Activated CD4-positive, alpha-beta memory T cell treated with anti-CD3 and anti-CD28 coated beads for 36 hours (primary cell): ENCODE results near the gene HYCC2. TPM values are rescaled to one million over a fixed set of nuclear protein-coding genes. Genes with fewer than 3 reads are reported as not detected.

Experiments
- CTCF ChIA-PET: fragments of 350-600 bp; sonication (Branson Sonifier 250); formaldehyde crosslinking; loops from one replicate; lab custom pipeline; 2021; ENCODE audit warnings: antibody characterized with exemption, inconsistent platforms; lab: Charles Lee
- POLR2A ChIA-PET: fragments of 350-600 bp; sonication (Branson Sonifier 250); formaldehyde crosslinking; loops from one replicate; lab custom pipeline; 2021; ENCODE audit warnings: antibody characterized with exemption; lab: Charles Lee
- DNase-seq: peaks from one replicate; pipeline ENCODE4 v3.0.0-alpha.2; 2020
- H3K27ac Mint-ChIP-seq: one replicate; pipeline ENCODE4 v1.8.0; 2021; ENCODE audit warnings: mixed read lengths
- H3K27me3 Mint-ChIP-seq: one replicate; pipeline ENCODE4 v1.8.0; 2021; ENCODE audit warnings: mixed read lengths
- H3K36me3 Mint-ChIP-seq: one replicate; pipeline ENCODE4 v1.8.0; 2021; ENCODE audit warnings: mixed read lengths
- H3K4me1 Mint-ChIP-seq: one replicate; pipeline ENCODE4 v1.8.0; 2021; ENCODE audit warnings: low read depth, mixed read lengths
- H3K4me3 Mint-ChIP-seq: one replicate; pipeline ENCODE4 v1.8.0; 2021; ENCODE audit warnings: mild to moderate bottlenecking, mixed read lengths
- H3K9me3 Mint-ChIP-seq: one replicate; pipeline ENCODE4 v1.8.0; 2021; ENCODE audit warnings: mixed read lengths
- intact Hi-C: fragments of 100-400 bp; cut with micrococcal nuclease; formaldehyde crosslinking; loops from one replicate; pipeline ENCODE4 v1.15.1; 2023
- total RNA-seq, 2 experiments: library from RNA; stranded (reverse); gene quantifications; one replicate each; pipeline ENCODE4 v1.2.3, GENCODE V29; 2021

The HYCC2 gene
- total RNA-seq, 2 experiments from 2014 or later: 18.9 to 20.5 TPM

DNA sequence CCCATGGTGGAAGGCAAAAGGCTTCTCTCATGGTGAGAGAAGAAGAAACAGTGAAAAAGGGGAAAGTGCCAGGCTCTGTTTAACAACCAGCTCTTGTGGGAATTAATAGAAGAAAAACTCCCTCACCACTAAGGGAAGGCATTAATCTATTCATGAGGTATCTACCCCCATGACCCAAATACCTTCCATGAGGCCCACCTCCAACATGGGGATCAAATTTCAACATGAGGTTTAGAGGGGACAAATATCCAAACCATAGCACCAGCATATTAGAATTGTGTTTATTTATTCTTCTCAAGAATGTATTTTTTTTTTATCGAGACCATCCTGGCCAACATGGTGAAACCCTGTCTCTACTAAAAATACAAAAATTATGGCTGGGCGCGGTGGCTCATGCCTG lies 39.6 kb upstream of the HYCC2 start:
- Mint-ChIP-seq H3K9me3 (no peaks in the 10 kb centered on the region), H3K4me3 (no peak overlapping the region), H3K4me1 (peaks cover 13% of the 10 kb centered on the region), H3K27ac (no peak overlapping the region), H3K27me3 (no peaks in the 10 kb centered on the region), H3K36me3 (peaks cover 2% of the 10 kb centered on the region)
- intact Hi-C loops: loop anchor here (10.0 kb wide), 1 partner anchor 534 kb away; the partner anchor contains the start of gene TMEM237
- no peak for DNase-seq
- POLR2A ChIA-PET: interaction anchor here (1.1 kb wide), 1 partner anchor 247 kb away, joined by 3 read pairs; the partner anchor contains the start of gene CLK1
- CTCF ChIA-PET: interaction anchor here (0.6 to 1.6 kb wide), 2 partner anchors 103 to 121 kb away, joined by 3 read pairs; no protein-coding TSS in a partner anchor

- intact Hi-C loops: loop anchor here (10.0 kb wide), 1 partner anchor 534 kb away; the partner anchor contains the start of gene TMEM237
- Mint-ChIP-seq H3K9me3 (no peaks in the 10 kb centered on the region), H3K36me3 (peaks cover 2% of the 10 kb centered on the region), H3K4me3 (no peak overlapping the region), H3K27me3 (no peaks in the 10 kb centered on the region), H3K27ac (no peak overlapping the region), H3K4me1 (peaks cover 12% of the 10 kb centered on the region)
- DNase-seq: no peak
- ChIA-PET POLR2A (interaction anchor here (1.1 kb wide), 1 partner anchor 246 kb away, joined by 3 read pairs; the partner anchor contains the start of gene CLK1), CTCF (interaction anchor here (1.6 kb wide), 1 partner anchor 122 kb away, joined by 3 read pairs; no protein-coding TSS in a partner anchor)
These were observed 39.1 kb upstream of the HYCC2 start for GRCh38 chr2:201110615-201111014.

- Mint-ChIP-seq H3K4me3 (no peak overlapping the region), H3K27me3 (no peaks in the 10 kb centered on the region), H3K9me3 (no peaks in the 10 kb centered on the region), H3K4me1 (no peaks in the 10 kb centered on the region), H3K27ac (no peak overlapping the region), H3K36me3 (no peaks in the 10 kb centered on the region)
- CTCF ChIA-PET: interaction anchor here (0.7 kb wide), 1 partner anchor 42 kb away, joined by 4 read pairs; no protein-coding TSS in a partner anchor
- DNase-seq: no peak
- intact Hi-C loops: no loop called here
- POLR2A ChIA-PET: no interaction called here
These were observed 37.7 kb upstream of the HYCC2 start for GRCh38 chr2:201109186-201109585.

DNA sequence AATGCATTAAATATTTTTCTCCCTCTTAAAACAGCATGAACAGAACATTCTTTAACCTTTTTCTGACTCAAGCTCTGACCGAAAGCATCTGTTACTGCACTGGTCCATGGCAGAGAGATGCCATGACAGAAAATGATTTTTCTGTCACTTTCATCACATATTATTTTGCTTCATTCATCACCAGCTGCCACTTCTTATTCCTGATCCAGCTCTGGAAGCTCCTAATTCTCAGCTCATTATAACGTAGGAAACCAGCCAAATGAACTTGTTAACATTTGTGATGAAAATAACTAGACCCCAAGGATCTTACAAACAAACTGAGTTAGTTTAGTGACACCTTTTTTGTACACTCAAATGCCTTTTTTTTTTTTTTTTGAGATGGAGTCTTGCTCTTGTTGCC lies 36.9 kb upstream of the HYCC2 start:
- ChIA-PET POLR2A (no interaction called here), CTCF (interaction anchor here (1.2 to 1.4 kb wide), 2 partner anchors 24 to 50 kb away, joined by 3 to 6 read pairs; no protein-coding TSS in a partner anchor)
- H3K4me3 Mint-ChIP-seq: no peak overlapping the region

GRCh38 chr2:201107624-201108023 lies 36.2 kb upstream of the HYCC2 start:
- Mint-ChIP-seq H3K36me3 (no peaks in the 10 kb centered on the region), H3K9me3 (no peaks in the 10 kb centered on the region), H3K27ac (no peak overlapping the region), H3K4me1 (no peaks in the 10 kb centered on the region), H3K4me3 (no peak overlapping the region), H3K27me3 (no peaks in the 10 kb centered on the region)
- DNase-seq: no peak
- CTCF ChIA-PET: interaction anchor here (0.6 to 1.4 kb wide), 3 partner anchors 25 to 1472 kb away, joined by 3 to 6 read pairs (median 3); no protein-coding TSS in a partner anchor
- intact Hi-C loops: no loop called here
- POLR2A ChIA-PET: interaction anchor here (0.6 kb wide), 3 partner anchors 56 to 1372 kb away, joined by 3 to 8 read pairs (median 5); partner anchors contain the start of gene CLK1

More for the DNA sequence above, 36.9 kb upstream of the HYCC2 start:
- no peaks in the 10 kb centered on the region for H3K27me3 Mint-ChIP-seq
- H3K4me1 Mint-ChIP-seq: no peaks in the 10 kb centered on the region
- intact Hi-C loops: no loop called here
- H3K9me3 Mint-ChIP-seq: no peaks in the 10 kb centered on the region
- H3K27ac Mint-ChIP-seq: no peak overlapping the region
- no peak for DNase-seq
- H3K36me3 Mint-ChIP-seq: no peaks in the 10 kb centered on the region

DNA sequence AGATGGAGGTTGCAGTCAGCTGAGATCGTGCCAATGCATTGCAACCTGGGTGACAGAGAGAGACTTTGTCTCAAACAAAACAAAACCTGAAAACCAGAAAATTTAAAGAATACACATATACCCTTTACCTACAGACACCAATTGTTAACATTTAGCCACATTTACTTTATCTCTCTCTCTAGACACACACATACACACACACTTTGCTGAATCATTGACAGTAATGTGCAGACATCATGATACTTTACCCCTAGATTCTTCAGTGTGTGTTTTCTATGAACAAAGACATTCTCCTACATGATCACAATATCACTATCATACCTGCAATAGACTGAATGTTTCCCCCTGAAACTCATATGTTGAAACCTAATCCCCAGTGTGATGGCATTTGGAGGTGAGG lies 34.3 kb upstream of the HYCC2 start:
- no peaks in the 10 kb centered on the region for H3K9me3 Mint-ChIP-seq
- H3K27ac Mint-ChIP-seq: no peak overlapping the region
- ChIA-PET CTCF (interaction anchor here (1.2 kb wide), 1 partner anchor 103 kb away, joined by 3 read pairs; no protein-coding TSS in a partner anchor), POLR2A (no interaction called here)
- H3K4me3 Mint-ChIP-seq: no peak overlapping the region
- intact Hi-C loops: no loop called here
- H3K4me1 Mint-ChIP-seq: no peaks in the 10 kb centered on the region
- H3K36me3 Mint-ChIP-seq: no peaks in the 10 kb centered on the region
- DNase-seq: no peak
- H3K27me3 Mint-ChIP-seq: no peaks in the 10 kb centered on the region

DNA sequence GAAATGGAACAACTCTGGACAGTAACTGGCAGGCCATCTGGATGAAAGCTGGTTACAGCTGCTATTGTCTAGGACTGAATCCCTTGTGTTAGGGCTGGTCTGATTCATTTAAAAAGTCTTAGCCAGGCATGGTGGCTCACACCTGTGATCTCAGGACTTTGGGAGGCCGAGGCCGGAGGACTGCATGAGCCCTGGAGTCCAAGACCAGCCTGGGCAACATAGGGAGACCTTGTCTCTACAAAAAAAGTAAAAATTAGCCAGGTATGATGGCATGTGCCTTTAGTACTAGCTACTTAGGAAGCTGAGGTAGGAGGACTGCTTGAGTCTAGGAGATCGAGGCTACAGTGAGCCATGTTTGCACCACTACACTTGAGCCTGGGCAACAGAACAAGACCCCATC lies 29.0 kb upstream of the HYCC2 start:
- Mint-ChIP-seq H3K4me3 (no peak overlapping the region), H3K9me3 (no peaks in the 10 kb centered on the region), H3K27me3 (no peaks in the 10 kb centered on the region), H3K36me3 (no peaks in the 10 kb centered on the region), H3K27ac (no peak overlapping the region), H3K4me1 (no peaks in the 10 kb centered on the region)
- intact Hi-C loops: no loop called here
- ChIA-PET POLR2A (interaction anchor here (1.1 kb wide), 1 partner anchor 9 kb away, joined by 3 read pairs; no protein-coding TSS in a partner anchor), CTCF (interaction anchor here (0.6 to 0.7 kb wide), 2 partner anchors 125 to 136 kb away, joined by 3 read pairs; no protein-coding TSS in a partner anchor)
- no peak for DNase-seq

GRCh38 chr2:201093573-201093972 lies 22.1 kb upstream of the HYCC2 start:
- Mint-ChIP-seq H3K27ac (no peak overlapping the region), H3K4me3 (no peak overlapping the region), H3K9me3 (no peaks in the 10 kb centered on the region), H3K36me3 (peaks cover 3% of the 10 kb centered on the region), H3K27me3 (no peaks in the 10 kb centered on the region), H3K4me1 (no peaks in the 10 kb centered on the region)
- CTCF ChIA-PET: no interaction called here
- intact Hi-C loops: no loop called here
- DNase-seq: no peak
- POLR2A ChIA-PET: no interaction called here

DNA sequence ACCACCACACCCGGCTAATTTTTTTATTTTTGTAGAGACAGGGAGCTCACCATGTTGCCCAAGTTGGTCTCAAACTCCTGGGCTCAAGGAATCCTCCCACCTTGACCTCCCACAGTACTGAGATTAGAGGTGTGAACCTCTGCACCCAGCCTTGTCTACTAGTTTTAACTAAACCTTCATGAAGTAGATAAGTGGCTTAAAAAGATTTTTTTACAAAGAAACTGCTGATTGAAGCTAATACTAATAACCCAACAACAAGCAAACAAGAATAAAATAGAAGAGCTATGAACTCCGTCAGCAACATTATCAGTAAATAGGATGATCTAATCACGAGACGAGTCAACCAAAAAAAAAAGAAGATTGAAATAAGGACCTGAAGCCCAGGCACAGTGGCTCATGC lies 19.1 kb upstream of the HYCC2 start:
- no peak overlapping the region for H3K27ac Mint-ChIP-seq
- H3K9me3 Mint-ChIP-seq: no peaks in the 10 kb centered on the region
- no peaks in the 10 kb centered on the region for H3K4me1 Mint-ChIP-seq
- H3K4me3 Mint-ChIP-seq: no peak overlapping the region
- intact Hi-C loops: no loop called here
- peaks cover 11% of the 10 kb centered on the region for H3K36me3 Mint-ChIP-seq
- no peak for DNase-seq
- H3K27me3 Mint-ChIP-seq: no peaks in the 10 kb centered on the region
- ChIA-PET CTCF (interaction anchor here (0.6 kb wide), 1 partner anchor 46 kb away, joined by 5 read pairs; no protein-coding TSS in a partner anchor), POLR2A (interaction anchor here (1.1 kb wide), 1 partner anchor 26 kb away, joined by 3 read pairs; no protein-coding TSS in a partner anchor)

- peaks cover 5% of the 10 kb centered on the region for H3K4me1 Mint-ChIP-seq
- DNase-seq: no peak
- H3K9me3 Mint-ChIP-seq: no peaks in the 10 kb centered on the region
- peaks cover 15% of the 10 kb centered on the region for H3K36me3 Mint-ChIP-seq
- H3K4me3 Mint-ChIP-seq: no peak overlapping the region
- CTCF ChIA-PET: no interaction called here
- no peaks in the 10 kb centered on the region for H3K27me3 Mint-ChIP-seq
- POLR2A ChIA-PET: no interaction called here
- H3K27ac Mint-ChIP-seq: no peak overlapping the region
- intact Hi-C loops: no loop called here
These were observed 13.4 kb upstream of the HYCC2 start for GRCh38 chr2:201084863-201085262.

GRCh38 chr2:201074996-201075395 lies 3.5 kb upstream of the HYCC2 start:
- intact Hi-C loops: no loop called here
- H3K27ac Mint-ChIP-seq: no peak overlapping the region
- peaks cover 7% of the 10 kb centered on the region for H3K36me3 Mint-ChIP-seq
- CTCF ChIA-PET: interaction anchor here (1.5 kb wide), 1 partner anchor 102 kb away, joined by 4 read pairs; no protein-coding TSS in a partner anchor
- no peaks in the 10 kb centered on the region for H3K27me3 Mint-ChIP-seq
- H3K4me3 Mint-ChIP-seq: no peak overlapping the region
- no peaks in the 10 kb centered on the region for H3K9me3 Mint-ChIP-seq
- H3K4me1 Mint-ChIP-seq: peaks cover 33% of the 10 kb centered on the region
- no peak for DNase-seq
- POLR2A ChIA-PET: no interaction called here

GRCh38 chr2:201073071-201073470 lies 1.6 kb upstream of the HYCC2 start:
- H3K9me3 Mint-ChIP-seq: no peaks in the 10 kb centered on the region
- H3K36me3 Mint-ChIP-seq: peaks cover 4% of the 10 kb centered on the region
- H3K27ac Mint-ChIP-seq: no peak overlapping the region
- DNase-seq: no peak
- ChIA-PET CTCF (interaction anchor here (1.1 kb wide), 1 partner anchor 166 kb away, joined by 4 read pairs; no protein-coding TSS in a partner anchor), POLR2A (interaction anchor here (1.2 kb wide), 1 partner anchor 53 kb away, joined by 9 read pairs; no protein-coding TSS in a partner anchor)
- no peaks in the 10 kb centered on the region for H3K27me3 Mint-ChIP-seq
- H3K4me3 Mint-ChIP-seq: peak overlapping the region; percentile 55
- peaks cover 48% of the 10 kb centered on the region for H3K4me1 Mint-ChIP-seq
- intact Hi-C loops: no loop called here
